ENCODE measurements around the gene BEND3. TPM values are rescaled to one million over a fixed set of nuclear protein-coding genes. Genes with fewer than 3 reads are reported as not detected.
"Not testable (repeated sequence)": the region's sequence is repeated elsewhere in the genome, so short reads cannot be mapped to it uniquely, and the experiment has no call there.

Gene BEND3
- total RNA-seq, 1 experiment from 2014 or later, result 70.2 TPM

GRCh38 chr6:107135048-107135680 lies 19.8 kb upstream of the BEND3 start:
- H3T11ph ChIP-seq (ENCODE audit: low read length); H3K9ac ChIP-seq (ENCODE audit: extremely low read depth, insufficient read length, low read length); H3K23ac ChIP-seq (ENCODE audit: insufficient read length, low read depth, low read length); H4K8ac ChIP-seq (replicated peaks; ENCODE audit: insufficient read length, low read depth, low read length); H2AK5ac ChIP-seq (ENCODE audit: insufficient read length, low read length); H3K27me3 ChIP-seq (ENCODE audit: insufficient read depth, low read length); H2BK5ac ChIP-seq (ENCODE audit: insufficient read length, low read length); H3K79me1 ChIP-seq (ENCODE audit: insufficient read depth, low read depth, low read length, poor library complexity, severe bottlenecking); H2BK120ac ChIP-seq (ENCODE audit: low read depth, low read length, poor library complexity, severe bottlenecking); H3K4me3 Mint-ChIP-seq; H3K56ac ChIP-seq (ENCODE audit: insufficient read length, low read depth, low read length); H2AFZ ChIP-seq (ENCODE audit: low read length); H2BK20ac ChIP-seq (ENCODE audit: low read depth, low read length, poor library complexity, severe bottlenecking); H3K27me3 Mint-ChIP-seq (ENCODE audit: low read depth); H2BK12ac ChIP-seq (ENCODE audit: insufficient read length, low read depth, low read length); H3K9me3 ChIP-seq (ENCODE audit: control insufficient read depth, low read depth, low read length); H3K4ac ChIP-seq (ENCODE audit: low read depth, low read length); H4K20me1 ChIP-seq (ENCODE audit: control insufficient read depth, insufficient read depth, insufficient read length); H3K4me2 ChIP-seq (ENCODE audit: insufficient read depth, insufficient read length, low read length); DNase-seq; H3K4me1 ChIP-seq (ENCODE audit: insufficient read depth, low read length); H3K23me2 ChIP-seq (ENCODE audit: insufficient read length, low read depth, low read length, poor library complexity, severe bottlenecking); H3K18ac ChIP-seq (ENCODE audit: insufficient read length, low read depth, low read length); H3K4me1 Mint-ChIP-seq; H2BK15ac ChIP-seq (ENCODE audit: low read depth, low read length); H3K9me3 Mint-ChIP-seq; H4K91ac ChIP-seq (ENCODE audit: insufficient read length, low read depth, low read length); H3K27ac ChIP-seq (ENCODE audit: insufficient read length, low read depth, low read length); H3K79me2 ChIP-seq (ENCODE audit: insufficient read depth, low read length); H4K5ac ChIP-seq (ENCODE audit: insufficient read length, low read depth, low read length); H3K14ac ChIP-seq (ENCODE audit: insufficient read depth, low read length): not testable (repeated sequence)
- WGBS (ENCODE audit: extremely low coverage, insufficient read length, low lambda C conversion rate), result no CpG with 5 or more reads among the region's 14 CpGs
- Mint-ChIP-seq H3K36me3 (ENCODE audit: insufficient read depth in 1 of 3, low read depth in 3 of 3) (peaks cover 0 to 11% (median 0%) of the 10 kb centered on the region in 3 experiments; a peak in 1 of 7 replicates), H3K27ac (peak overlapping the region in 1 of 3 experiments; percentile 52; a peak in 1 of 7 replicates)

Measured in H9 (cell line).